K562 (cell line): ENCODE measurements around the gene LTA. TPM values are rescaled to one million over a fixed set of nuclear protein-coding genes. Genes with fewer than 3 reads are reported as not detected.
A peak's percentile ranks its signal among the peaks of the same experiment; 100 is the strongest.

Experiments
- AFF4 ChIP-seq: sonication (generic); formaldehyde crosslinking; IDR thresholded peaks from 2 replicates; pipeline ENCODE4 v1.8.0; 2023; ENCODE audit warnings: mild to moderate bottlenecking, missing genetic modification reagents
- ATF6 ChIP-seq: sonication (generic); formaldehyde crosslinking; IDR thresholded peaks from 2 replicates; pipeline ENCODE4 v1.4.0; 2020; ENCODE audit warnings: mild to moderate bottlenecking, missing genetic modification reagents
- EHMT2 ChIP-seq: fragments of 450-650 bp; IDR thresholded peaks from 2 replicates; pipeline ENCODE4 v1.6.1; 2018; ENCODE audit warnings: antibody characterized with exemption
- EZH2 ChIP-seq: IDR thresholded peaks from 2 replicates; pipeline ENCODE4 v1.6.1; 2012; ENCODE audit warnings: low read depth, mild to moderate bottlenecking, inconsistent platforms, low read length, borderline replicate concordance
- HNRNPH1 ChIP-seq: fragments of 200-400 bp; formaldehyde crosslinking; optimal IDR thresholded peaks from 2 replicates; pipeline ENCODE3; 2017; ENCODE audit warnings: low read depth, mild to moderate bottlenecking, low read length, moderate library complexity
- MYBL2 ChIP-seq, 2 experiments: fragments of 450-650 bp in 1 of 2; sonication (generic) in 1 of 2; formaldehyde crosslinking in 1 of 2; IDR thresholded peaks; 2 replicates each; pipeline versions ENCODE4 v1.6.1 to v1.8.1; 2017 to 2022; ENCODE audit warnings: borderline replicate concordance in 1 of 2, inconsistent platforms in 1 of 2, low read depth in 1 of 2, mild to moderate bottlenecking in 1 of 2, missing genetic modification reagents in 1 of 2, moderate library complexity in 1 of 2
- PHF21A ChIP-seq: fragments of 450-650 bp; IDR thresholded peaks from 2 replicates; pipeline ENCODE4 v1.6.1; 2017; ENCODE audit warnings: low read depth, borderline replicate concordance
- RERE ChIP-seq: sonication (generic); formaldehyde crosslinking; IDR thresholded peaks from 2 replicates; pipeline ENCODE4 v1.8.0; 2023; ENCODE audit warnings: missing genetic modification reagents, mild to moderate bottlenecking, borderline replicate concordance
- SETDB1 ChIP-seq: IDR thresholded peaks from one replicate; pipeline ENCODE4 v1.6.1; 2012; ENCODE audit warnings: low read length, control low read depth, inconsistent platforms
- SREBF2 ChIP-seq: sonication (generic); formaldehyde crosslinking; IDR thresholded peaks from 2 replicates; pipeline ENCODE4 v1.4.0; 2020; ENCODE audit warnings: mild to moderate bottlenecking, missing genetic modification reagents
- TCF7L2 ChIP-seq: fragments of 150-350 bp; IDR thresholded peaks from 2 replicates; pipeline ENCODE4 v1.6.1; 2016; ENCODE audit warnings: low read depth, mild to moderate bottlenecking, low read length, moderate library complexity
- TEAD1 ChIP-seq, 2 experiments: fragments of 450-650 bp in 1 of 2; sonication (generic) in 1 of 2; formaldehyde crosslinking; IDR thresholded peaks; 2 replicates each; pipeline versions ENCODE4 v1.4.0 to v1.8.0; 2020 to 2022; ENCODE audit warnings: mild to moderate bottlenecking in 2 of 2, missing genetic modification reagents in 1 of 2
- ZBTB1 ChIP-seq: sonication (generic); formaldehyde crosslinking; IDR thresholded peaks from 2 replicates; pipeline ENCODE4 v1.8.1; 2023; ENCODE audit warnings: missing genetic modification reagents, low read depth, mild to moderate bottlenecking, borderline replicate concordance
- ZNF274 ChIP-seq: IDR thresholded peaks from 2 replicates; pipeline ENCODE4 v1.6.1; 2011; ENCODE audit warnings: low read depth, mild to moderate bottlenecking, low read length, moderate library complexity, borderline replicate concordance
- ZNF282 ChIP-seq: sonication (generic); formaldehyde crosslinking; IDR thresholded peaks from 2 replicates; pipeline ENCODE4 v1.8.1; 2023; ENCODE audit warnings: missing genetic modification reagents
- polyA plus RNA-seq, 8 experiments: library from polyadenylated mRNA; depleted of rRNA in 4 of 8; stranded (reverse) in 5 of 8; unstranded in 3 of 8; fragments of >200 nt; fragmentation: Nextera tagmentation in 2 of 8; fragmentation: Illumina TruSeq in 1 of 8; extraction: Ambion mirVana in 2 of 8; extraction: Trizol in 1 of 8; gene quantifications; 2 replicates each; pipeline versions ENCODE4 v1.2.1 to v1.2.3, GENCODE V29; 2011 to 2014; ENCODE audit warnings: inconsistent platforms in 1 of 8, missing spikeins in 1 of 8
- total RNA-seq, 7 experiments: library from RNA; depleted of rRNA in 6 of 7; stranded (reverse); fragments of >200 nt in 6 of 7; fragmentation: Illumina TruSeq in 2 of 7; extraction: Trizol in 2 of 7; gene quantifications; 2 replicates each; pipeline versions ENCODE4 v1.2.1 to v1.2.3, GENCODE V29; 2011 to 2021; ENCODE audit warnings: low replicate concordance in 1 of 7

LTA gene
- total and polyA plus RNA-seq, 9 of the 15 experiments (the other 6 are each of a cell fraction or from before 2014, with no cell fraction given), result 0.80 TPM; not detected in 8

- peak in 1 of 2 experiments; percentile 98; a peak in 2 of 4 replicates for TF ChIP-seq TEAD1 (CRISPR knock-in tag; IDR thresholded peaks at IDR 0.05)
- no peak for TF ChIP-seq SETDB1
- no peak for TF ChIP-seq HNRNPH1
- TF ChIP-seq AFF4 (CRISPR knock-in tag), result no peak
- TF ChIP-seq ZNF274, result no peak
- no peak for TF ChIP-seq ZNF282 (CRISPR knock-in tag)
- TF ChIP-seq PHF21A, result no peak; the same call in 1 of the 2 replicates
- no peak for TF ChIP-seq EZH2
- no peak for TF ChIP-seq TCF7L2
- no peak for TF ChIP-seq ZBTB1 (CRISPR knock-in tag)
- TF ChIP-seq RERE (CRISPR knock-in tag), result no peak
- TF ChIP-seq EHMT2, result no peak
- no peak for TF ChIP-seq SREBF2 (CRISPR knock-in tag)
- peak; percentile 96 for TF ChIP-seq MYBL2 (IDR thresholded peaks at IDR 0.05; ENCODE audit: low read depth)
- no peak for TF ChIP-seq MYBL2 (CRISPR knock-in tag; IDR thresholded peaks at IDR 0.05; ENCODE audit: borderline replicate concordance)
- no peak; the same call in 1 of the 2 replicates for TF ChIP-seq ATF6 (CRISPR knock-in tag)
Observed at GRCh38 chr6:31619805-31620585, 47.9 kb downstream of the LTA start (continued).
